Activated naive CD4-positive, alpha-beta T cell treated with anti-CD3 and anti-CD28 coated beads, Interleukin-2, amount 50 U/mL, for 24 hours (primary cell): ENCODE results near the gene CALML5.

Experiments used
- H3K27ac Mint-ChIP-seq: one replicate; pipeline ENCODE4 v1.8.0; 2021; ENCODE audit warnings: mild to moderate bottlenecking, mixed read lengths
- H3K27me3 Mint-ChIP-seq: one replicate; pipeline ENCODE4 v1.8.0; 2021; ENCODE audit warnings: mixed read lengths
- H3K36me3 Mint-ChIP-seq: one replicate; pipeline ENCODE4 v1.8.0; 2021; ENCODE audit warnings: mixed read lengths
- H3K4me1 Mint-ChIP-seq: one replicate; pipeline ENCODE4 v1.8.0; 2021; ENCODE audit warnings: mixed read lengths
- H3K4me3 Mint-ChIP-seq: one replicate; pipeline ENCODE4 v1.8.0; 2021; ENCODE audit warnings: mild to moderate bottlenecking, mixed read lengths
- H3K9me3 Mint-ChIP-seq: one replicate; pipeline ENCODE4 v1.8.0; 2021; ENCODE audit warnings: mixed read lengths

CALML5 gene

DNA sequence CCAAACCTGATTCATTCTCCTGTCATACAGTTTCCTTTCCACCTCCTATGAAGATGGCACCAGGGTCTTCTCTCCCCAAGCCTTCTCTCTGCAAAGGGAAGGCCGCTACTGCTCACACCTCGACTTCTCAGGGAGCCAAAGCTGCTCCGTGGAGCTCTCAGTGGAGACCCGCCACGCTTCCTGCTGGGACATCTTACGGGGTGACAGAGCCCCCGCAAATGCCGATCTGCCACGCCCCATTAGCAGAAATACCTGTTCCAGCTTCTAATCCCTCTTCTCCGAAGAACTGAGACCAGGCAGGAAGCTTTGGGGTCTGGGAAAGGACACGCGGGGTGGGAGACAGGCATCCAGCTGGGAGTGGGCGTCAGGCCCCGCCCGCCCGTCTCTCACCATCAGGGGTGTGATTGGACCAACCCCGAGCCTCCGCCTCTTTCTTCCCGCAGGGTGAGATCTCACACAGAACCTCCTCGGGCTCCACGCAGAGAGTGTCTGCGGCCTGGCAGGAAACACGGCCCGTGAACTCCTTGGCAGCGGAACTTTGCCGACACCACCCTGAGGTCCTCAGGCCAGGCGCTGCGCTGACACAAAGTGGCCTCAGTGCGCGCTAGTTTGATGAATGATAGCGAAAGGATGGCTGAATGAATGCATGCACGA is 12.0 kb upstream of the CALML5 start:
- Mint-ChIP-seq H3K27ac (no peak overlapping the region), H3K36me3 (no peaks in the 10 kb centered on the region), H3K4me3 (no peak overlapping the region), H3K27me3 (no peaks in the 10 kb centered on the region), H3K9me3 (no peaks in the 10 kb centered on the region), H3K4me1 (peaks cover 10% of the 10 kb centered on the region)

DNA sequence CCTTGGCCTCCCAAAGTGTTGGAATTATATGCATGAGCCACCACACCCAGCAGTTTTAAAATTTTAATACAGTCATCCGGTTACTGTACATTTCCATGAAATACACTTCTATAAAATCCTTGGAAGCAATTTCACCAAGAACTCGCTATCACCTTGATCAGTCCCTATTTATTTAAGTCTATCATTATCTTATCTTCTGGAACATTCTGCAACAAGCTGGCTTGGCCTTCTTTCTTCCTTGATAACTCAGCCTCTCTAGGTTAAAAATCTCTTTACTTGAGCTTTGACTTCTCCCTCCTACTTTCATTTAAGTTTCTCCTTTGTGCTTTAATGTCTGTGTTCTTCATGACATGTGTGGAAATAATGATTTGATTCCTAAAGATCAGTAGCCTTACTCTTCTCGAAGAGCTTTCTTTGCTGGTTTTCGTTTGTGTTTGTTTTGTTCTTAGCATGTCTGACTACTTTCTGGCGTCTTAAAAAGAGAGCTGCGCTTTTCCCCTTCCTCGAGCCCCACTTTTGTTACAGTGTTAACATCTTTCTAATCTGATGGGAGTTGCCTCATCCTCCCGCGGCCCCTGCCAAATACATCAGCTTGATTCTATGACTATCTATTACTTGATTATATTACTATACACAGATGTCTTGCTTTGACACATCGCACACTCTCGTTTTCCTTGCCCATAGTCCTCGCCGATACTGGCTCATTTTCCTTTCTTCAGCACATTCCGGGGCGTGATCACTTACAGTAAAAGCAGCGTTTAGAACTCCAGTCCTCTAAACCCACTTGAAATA is 11.1 kb upstream of the CALML5 start:
- peaks cover 10% of the 10 kb centered on the region for H3K4me1 Mint-ChIP-seq
- no peaks in the 10 kb centered on the region for H3K27me3 Mint-ChIP-seq

DNA sequence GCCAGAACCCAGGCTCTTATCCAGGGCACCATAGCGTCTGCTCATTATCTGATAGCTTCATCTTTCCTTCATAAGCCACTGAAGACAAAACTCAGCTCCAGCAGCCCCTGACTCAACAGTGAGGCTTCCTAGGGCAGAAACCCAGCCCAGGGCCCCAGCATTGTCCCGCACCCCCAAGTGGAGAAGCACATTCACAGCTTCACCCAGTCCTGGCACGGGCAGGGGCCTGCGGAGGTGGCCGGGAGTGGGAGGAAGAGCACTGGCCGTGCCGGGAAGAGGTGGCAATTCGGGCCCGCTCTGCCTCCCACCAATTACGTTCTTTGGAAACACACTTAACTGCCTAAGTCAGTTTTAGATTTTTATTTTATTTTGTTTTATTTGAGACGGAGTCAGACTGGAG is 10.3 kb upstream of the CALML5 start:
- H3K4me3 Mint-ChIP-seq, result no peak overlapping the region
- H3K27ac Mint-ChIP-seq, result no peak overlapping the region
- H3K36me3 Mint-ChIP-seq, result no peaks in the 10 kb centered on the region
- no peaks in the 10 kb centered on the region for H3K9me3 Mint-ChIP-seq
- H3K27me3 Mint-ChIP-seq, result no peaks in the 10 kb centered on the region
- peaks cover 10% of the 10 kb centered on the region for H3K4me1 Mint-ChIP-seq

More for the DNA sequence above, 11.1 kb upstream of the CALML5 start:
- Mint-ChIP-seq H3K9me3 (no peaks in the 10 kb centered on the region), H3K4me3 (no peak overlapping the region), H3K27ac (no peak overlapping the region), H3K36me3 (no peaks in the 10 kb centered on the region)

DNA sequence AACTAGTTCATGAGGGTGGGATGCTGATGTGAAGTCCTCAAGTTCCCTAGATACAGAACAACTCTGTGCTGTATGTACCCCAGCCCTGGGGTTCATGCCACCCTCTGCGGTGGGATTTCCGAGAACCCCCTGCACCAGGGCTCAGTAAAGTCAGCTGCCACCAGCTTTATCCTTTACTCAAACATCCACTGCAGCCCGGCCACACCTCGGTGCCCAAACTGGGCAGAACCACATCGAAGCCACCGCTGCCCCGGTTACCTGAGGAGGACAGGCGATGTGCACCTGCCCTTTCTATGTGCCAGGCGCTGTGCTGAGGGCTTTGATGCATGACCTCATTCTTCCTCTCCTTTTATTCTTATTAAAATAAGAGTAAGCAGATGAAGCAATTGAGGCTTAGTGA is 9.9 kb upstream of the CALML5 start:
- Mint-ChIP-seq H3K27ac (no peak overlapping the region), H3K36me3 (no peaks in the 10 kb centered on the region), H3K4me3 (no peak overlapping the region), H3K9me3 (no peaks in the 10 kb centered on the region), H3K4me1 (peaks cover 10% of the 10 kb centered on the region), H3K27me3 (no peaks in the 10 kb centered on the region)

DNA sequence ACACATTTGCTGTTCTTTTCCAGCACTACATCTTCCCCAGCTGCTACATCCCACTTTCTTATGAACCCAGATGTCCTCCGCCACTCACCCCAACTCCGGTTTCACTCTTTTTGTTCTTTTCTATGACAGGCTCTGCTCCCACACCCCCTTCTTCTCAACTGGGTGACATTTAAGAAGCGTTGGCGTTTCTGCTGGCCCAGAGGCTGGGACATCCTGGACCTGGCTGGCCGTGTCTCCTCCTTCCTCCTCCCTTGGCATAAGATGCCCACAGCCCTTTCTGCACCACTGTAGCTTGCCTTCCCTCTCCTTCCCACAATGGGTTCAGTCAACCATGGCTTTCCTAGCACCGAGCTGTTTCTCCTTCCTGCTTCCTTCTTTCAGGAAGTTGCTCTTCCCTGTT is 9.4 kb upstream of the CALML5 start:
- H3K27ac Mint-ChIP-seq, result no peak overlapping the region
- no peaks in the 10 kb centered on the region for H3K36me3 Mint-ChIP-seq
- H3K9me3 Mint-ChIP-seq, result no peaks in the 10 kb centered on the region
- peaks cover 10% of the 10 kb centered on the region for H3K4me1 Mint-ChIP-seq
- no peak overlapping the region for H3K4me3 Mint-ChIP-seq
- H3K27me3 Mint-ChIP-seq, result no peaks in the 10 kb centered on the region

DNA sequence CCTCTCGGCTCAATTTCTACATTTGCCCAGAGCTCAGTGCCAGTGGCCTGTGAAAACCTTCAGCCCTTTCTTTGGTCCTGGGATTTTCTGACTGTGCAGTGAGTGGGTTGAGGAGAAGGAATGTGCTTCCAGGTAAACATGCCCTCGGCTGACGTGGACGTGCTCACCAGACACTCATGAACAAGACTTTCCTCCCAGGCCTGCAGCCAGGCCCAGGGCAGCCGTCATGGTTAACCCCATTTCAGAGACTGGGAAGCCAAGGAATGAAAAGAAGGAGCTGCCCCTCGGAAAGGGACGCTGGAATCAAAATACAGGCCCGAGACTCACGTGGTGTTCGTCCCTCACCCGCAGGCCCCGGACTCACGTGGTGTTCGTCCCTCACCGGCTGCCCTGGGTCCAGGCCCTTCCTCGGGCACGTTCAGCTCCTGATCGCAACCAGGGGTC is 8.8 kb upstream of the CALML5 start:
- no peaks in the 10 kb centered on the region for H3K9me3 Mint-ChIP-seq
- H3K36me3 Mint-ChIP-seq, result no peaks in the 10 kb centered on the region
- no peak overlapping the region for H3K4me3 Mint-ChIP-seq
- no peaks in the 10 kb centered on the region for H3K27me3 Mint-ChIP-seq
- no peak overlapping the region for H3K27ac Mint-ChIP-seq
- H3K4me1 Mint-ChIP-seq, result peaks cover 5% of the 10 kb centered on the region

DNA sequence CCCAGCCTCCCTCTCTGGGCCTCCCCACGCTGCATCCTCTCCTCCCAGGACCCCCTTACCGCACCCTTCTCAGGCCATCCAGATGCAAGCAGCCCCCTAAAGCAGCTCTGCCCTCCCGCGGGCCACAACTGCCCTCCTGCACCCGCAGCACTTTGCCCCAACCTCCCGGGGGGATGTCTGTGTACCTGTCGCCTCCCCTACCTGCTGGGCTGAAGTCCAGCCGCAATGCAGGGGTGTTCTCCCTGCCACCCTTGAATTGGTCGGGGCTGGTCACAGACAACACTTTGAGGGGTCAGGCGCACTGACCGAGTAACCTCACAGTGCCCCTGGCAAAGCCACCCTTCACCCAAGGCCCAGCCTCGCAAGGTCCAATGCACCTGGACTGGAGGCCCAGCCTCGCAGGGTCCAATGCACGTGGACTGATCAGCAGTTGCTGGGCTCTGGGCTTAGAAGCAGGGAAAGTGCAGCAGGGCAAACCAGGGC is 8.3 kb upstream of the CALML5 start:
- no peaks in the 10 kb centered on the region for H3K9me3 Mint-ChIP-seq
- H3K27me3 Mint-ChIP-seq, result no peaks in the 10 kb centered on the region
- H3K27ac Mint-ChIP-seq, result no peak overlapping the region
- H3K36me3 Mint-ChIP-seq, result no peaks in the 10 kb centered on the region
- H3K4me1 Mint-ChIP-seq, result no peaks in the 10 kb centered on the region
- H3K4me3 Mint-ChIP-seq, result no peak overlapping the region

DNA sequence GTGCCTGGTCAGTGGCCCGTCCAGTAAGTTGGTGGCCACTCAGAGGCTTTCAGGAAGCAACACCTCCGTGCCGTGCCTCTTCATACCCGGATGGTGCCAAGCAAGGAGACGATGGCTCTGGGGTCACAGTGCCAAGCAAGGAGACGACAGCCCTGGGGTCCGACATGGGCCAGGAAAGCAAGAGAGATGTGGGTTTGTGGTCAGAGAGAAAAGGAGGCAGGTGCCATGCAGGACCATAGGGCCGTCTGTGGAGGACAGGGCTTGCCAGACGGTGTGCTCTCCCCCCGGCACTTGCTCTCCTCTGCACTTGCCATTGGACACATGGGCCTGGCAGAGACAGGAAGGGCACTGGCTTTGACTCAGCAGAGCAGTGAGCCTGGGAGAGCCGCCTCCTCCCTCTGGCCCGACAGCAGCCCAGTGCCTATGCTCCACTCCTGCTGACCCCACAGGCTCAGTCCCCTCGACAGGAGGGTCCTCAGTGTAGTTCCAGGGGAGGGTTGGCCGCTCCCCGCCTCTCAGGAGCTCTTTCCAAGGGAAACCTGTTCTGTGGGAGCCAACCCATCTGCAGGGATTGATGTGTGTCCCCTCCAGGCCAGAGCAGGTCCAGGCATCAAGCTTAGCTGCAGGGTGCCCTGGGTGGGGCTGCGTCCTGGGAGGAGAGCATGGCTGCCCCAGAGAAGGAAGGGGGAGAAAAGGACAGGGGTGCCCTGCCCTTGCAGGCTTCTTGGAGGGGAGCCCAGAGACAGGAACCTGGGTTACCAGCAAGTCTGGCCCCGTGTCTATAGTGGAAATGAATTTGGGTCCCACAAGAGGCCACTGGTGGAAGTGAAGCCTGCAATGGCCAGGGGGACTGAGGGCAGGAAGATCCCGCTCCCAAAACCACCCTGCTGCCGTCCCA is 7.6 kb upstream of the CALML5 start:
- H3K9me3 Mint-ChIP-seq, result no peaks in the 10 kb centered on the region
- H3K4me1 Mint-ChIP-seq, result no peaks in the 10 kb centered on the region
- no peaks in the 10 kb centered on the region for H3K27me3 Mint-ChIP-seq
- no peak overlapping the region for H3K4me3 Mint-ChIP-seq
- H3K27ac Mint-ChIP-seq, result no peak overlapping the region
- H3K36me3 Mint-ChIP-seq, result no peaks in the 10 kb centered on the region

DNA sequence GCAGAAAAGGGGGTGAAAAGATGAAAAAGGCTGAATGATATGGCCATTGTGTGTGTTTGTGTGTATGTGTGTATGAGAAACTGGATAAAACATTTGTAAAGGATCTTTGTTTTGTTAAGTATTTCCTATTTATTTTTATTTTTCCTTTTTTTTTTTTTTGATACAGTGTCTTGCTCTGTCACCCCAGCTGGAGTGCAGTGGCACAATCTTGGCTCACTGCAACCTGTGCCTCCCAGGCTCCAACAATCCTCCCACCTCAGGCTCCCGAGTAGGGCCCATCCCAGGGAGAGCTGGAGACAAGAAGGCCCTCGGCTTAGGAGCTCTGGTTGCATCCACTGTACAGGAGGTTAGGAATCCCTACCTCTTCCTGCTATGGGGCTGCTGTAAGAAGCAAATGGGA is 6.9 kb upstream of the CALML5 start:
- Mint-ChIP-seq H3K36me3 (no peaks in the 10 kb centered on the region), H3K27me3 (no peaks in the 10 kb centered on the region), H3K4me3 (no peak overlapping the region), H3K27ac (no peak overlapping the region), H3K9me3 (no peaks in the 10 kb centered on the region), H3K4me1 (no peaks in the 10 kb centered on the region)

DNA sequence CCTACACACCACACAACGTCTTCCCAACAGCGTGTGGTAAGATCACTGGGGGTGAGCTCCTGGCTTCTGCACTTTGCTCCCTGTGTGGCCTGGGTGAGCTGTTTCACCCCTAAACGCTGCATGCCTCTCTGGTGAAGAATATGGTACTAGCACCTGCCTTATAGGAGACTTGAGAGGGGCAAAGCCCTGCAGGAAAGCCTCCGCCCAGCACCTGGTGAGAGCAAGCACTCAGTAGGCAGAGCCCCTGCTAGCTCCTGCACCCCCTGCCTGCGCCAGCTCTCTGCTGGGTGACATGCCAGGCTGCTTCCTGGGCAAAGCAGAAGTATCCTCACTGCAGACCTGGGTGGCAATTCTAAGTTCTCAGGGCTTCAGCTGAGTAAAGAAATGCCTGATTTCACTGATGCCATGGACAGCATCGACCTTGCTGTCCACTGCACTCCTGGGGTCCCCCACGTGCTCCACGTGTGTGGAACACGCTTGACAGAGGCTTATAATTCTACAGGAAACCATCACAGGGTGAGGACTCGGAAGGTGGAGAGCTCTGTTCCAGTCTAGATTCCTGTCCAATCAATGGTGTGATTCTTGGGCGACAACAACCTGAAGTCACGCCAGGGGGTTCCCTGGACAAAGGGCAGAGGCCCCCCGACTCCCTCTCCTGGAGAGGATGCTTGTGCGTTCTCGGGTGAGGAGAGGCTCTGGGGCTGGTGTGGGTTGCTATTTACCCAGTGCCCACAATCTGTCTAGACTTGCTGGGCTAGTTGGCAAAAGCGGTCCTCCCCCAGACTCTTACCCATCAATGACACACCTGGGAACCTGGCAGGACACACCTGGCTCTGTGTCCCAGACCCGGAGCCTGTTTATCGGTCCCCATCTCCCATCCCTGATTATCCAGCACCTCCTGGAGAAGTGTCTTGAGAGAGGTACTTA is 5.0 kb upstream of the CALML5 start:
- Mint-ChIP-seq H3K4me1 (no peaks in the 10 kb centered on the region), H3K9me3 (no peaks in the 10 kb centered on the region), H3K27ac (no peak overlapping the region), H3K4me3 (no peak overlapping the region), H3K27me3 (no peaks in the 10 kb centered on the region), H3K36me3 (no peaks in the 10 kb centered on the region)

DNA sequence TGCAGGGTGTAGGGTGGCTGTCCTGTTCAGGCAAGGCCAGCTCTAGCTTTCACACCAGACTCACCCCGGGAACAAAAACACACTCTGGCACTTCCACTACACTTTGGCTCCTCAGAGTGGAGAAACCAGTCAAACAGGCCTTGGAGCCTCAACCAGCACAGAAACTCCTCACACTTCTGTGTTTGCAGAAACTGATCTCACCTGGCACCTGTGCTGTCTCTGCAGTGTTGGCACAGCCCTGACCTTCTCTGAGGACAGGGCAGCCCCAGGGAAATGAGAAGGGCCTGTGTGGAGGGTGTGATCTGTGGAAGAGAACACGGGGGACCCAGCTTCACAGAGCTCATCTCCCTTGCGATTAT is 4.1 kb upstream of the CALML5 start:
- no peaks in the 10 kb centered on the region for H3K27me3 Mint-ChIP-seq

DNA sequence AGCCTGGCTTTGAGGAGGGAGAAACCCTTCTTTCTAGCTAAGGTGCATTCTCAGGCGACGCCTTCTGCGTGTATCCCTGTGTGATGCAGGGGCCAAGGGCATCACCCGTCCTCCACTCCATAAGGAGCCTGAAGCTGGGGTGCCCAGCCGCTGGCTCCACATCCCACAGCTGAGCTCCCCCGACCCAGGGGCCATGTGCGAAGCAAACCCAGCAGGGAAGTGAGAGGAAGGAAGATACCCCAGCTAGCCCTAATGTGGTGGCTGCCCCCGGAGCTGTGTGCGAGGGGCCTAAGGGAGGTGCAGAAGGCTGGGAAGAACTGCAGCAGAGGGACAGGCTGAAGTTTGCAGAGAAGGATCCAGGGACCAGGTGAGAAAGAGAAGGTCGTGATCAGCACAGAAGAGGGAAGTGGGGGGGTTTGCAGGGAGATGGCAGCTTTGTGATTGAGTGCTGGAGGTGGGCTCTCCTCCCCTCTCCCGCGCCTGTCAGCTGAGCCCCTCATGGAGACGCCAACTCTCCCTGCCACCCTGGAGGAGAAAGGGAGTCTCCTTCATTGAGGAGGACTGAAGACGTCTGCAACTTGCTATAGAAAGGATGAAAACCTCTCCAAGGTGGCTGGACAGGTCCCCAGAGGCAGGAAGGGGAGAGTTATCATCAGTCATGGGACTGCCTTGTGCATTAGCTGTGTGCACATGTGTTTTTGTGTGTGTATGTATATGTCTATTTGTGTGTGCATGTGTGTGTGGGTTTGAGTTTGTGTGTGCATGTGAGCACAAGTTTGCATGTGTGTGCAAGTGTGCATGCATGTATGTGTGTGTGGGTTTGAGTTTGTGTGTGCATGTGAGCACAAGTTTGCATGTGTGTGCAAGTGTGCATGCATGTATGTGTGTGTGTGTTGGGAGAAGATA is 3.5 kb upstream of the CALML5 start:
- H3K27me3 Mint-ChIP-seq, result no peaks in the 10 kb centered on the region
- H3K4me3 Mint-ChIP-seq, result no peak overlapping the region
- no peaks in the 10 kb centered on the region for H3K9me3 Mint-ChIP-seq
- H3K27ac Mint-ChIP-seq, result no peak overlapping the region
- H3K4me1 Mint-ChIP-seq, result no peaks in the 10 kb centered on the region
- H3K36me3 Mint-ChIP-seq, result no peaks in the 10 kb centered on the region

More for the DNA sequence above, 4.1 kb upstream of the CALML5 start:
- Mint-ChIP-seq H3K4me3 (no peak overlapping the region), H3K9me3 (no peaks in the 10 kb centered on the region), H3K4me1 (no peaks in the 10 kb centered on the region), H3K36me3 (no peaks in the 10 kb centered on the region), H3K27ac (no peak overlapping the region)

DNA sequence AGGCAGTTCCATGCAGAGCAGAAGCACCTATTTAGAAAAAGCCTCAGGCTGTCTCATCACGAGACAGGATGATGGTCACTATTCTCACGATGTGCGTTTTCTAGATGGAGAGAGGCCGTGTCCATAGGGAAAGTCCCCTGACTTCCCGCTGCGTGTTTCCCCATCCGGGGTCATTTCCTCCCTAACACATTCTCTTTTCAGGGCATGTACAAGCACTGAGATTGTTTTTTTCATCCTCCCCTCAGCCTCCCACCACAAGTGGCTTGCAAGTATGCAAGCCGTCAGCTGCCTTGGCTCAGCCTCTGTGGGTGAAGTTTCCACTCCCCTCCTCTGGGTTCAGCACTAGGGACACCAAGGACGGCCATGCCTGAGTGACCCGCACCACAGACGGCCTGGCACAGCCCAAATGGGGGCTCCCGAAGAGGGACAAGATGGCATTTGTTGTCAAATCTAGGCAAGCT is 2.7 kb upstream of the CALML5 start:
- H3K4me1 Mint-ChIP-seq, result no peaks in the 10 kb centered on the region
- no peaks in the 10 kb centered on the region for H3K27me3 Mint-ChIP-seq
- H3K4me3 Mint-ChIP-seq, result no peak overlapping the region
- no peaks in the 10 kb centered on the region for H3K9me3 Mint-ChIP-seq
- no peaks in the 10 kb centered on the region for H3K36me3 Mint-ChIP-seq
- no peak overlapping the region for H3K27ac Mint-ChIP-seq

DNA sequence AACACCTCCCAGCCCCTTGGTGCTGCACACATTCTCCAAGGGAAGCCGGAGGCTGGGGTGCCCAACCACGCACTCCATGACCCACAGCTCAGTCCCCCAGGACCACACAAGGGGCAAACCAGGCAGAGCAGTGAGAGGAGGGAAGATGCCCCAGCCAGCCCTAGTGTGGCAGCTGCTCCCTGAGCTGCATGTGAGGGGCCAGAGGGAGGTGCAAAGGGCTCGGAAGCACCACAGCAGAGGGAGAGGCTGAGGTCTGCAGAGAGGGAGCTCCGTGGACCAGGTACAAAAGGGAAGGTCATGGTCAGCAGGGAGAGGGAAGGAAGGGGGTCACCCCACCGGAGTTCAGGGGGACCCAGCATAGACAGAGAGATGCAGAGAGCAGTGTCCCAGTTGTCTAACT is 1.5 kb upstream of the CALML5 start:
- Mint-ChIP-seq H3K27me3 (no peaks in the 10 kb centered on the region), H3K4me1 (no peaks in the 10 kb centered on the region), H3K9me3 (no peaks in the 10 kb centered on the region), H3K27ac (no peak overlapping the region), H3K36me3 (no peaks in the 10 kb centered on the region), H3K4me3 (no peak overlapping the region)
